H1 (cell line): ENCODE data around the gene NIPAL3. TPM values are rescaled to one million over a fixed set of nuclear protein-coding genes. Genes with fewer than 3 reads are reported as not detected.

Experiments
- CTCF ChIP-seq, 3 experiments: IDR thresholded peaks; 1 replicate in 2 of 3; 2 replicates in 1 of 3; pipeline versions ENCODE4 v1.5.1 to v1.6.1; 2011; ENCODE audit warnings: low read length in 3 of 3, mild to moderate bottlenecking in 3 of 3, inconsistent platforms in 2 of 3, low read depth in 1 of 3, moderate library complexity in 1 of 3; ENCODE audit not compliant: insufficient read depth in 1 of 3; ENCODE audit errors: control extremely low read depth in 1 of 3
- RBBP5 ChIP-seq: IDR thresholded peaks from 2 replicates; pipeline ENCODE4 v1.7.1; 2012; ENCODE audit warnings: low read depth, mild to moderate bottlenecking, inconsistent platforms, low read length, moderate library complexity, borderline replicate concordance
- polyA plus RNA-seq, 7 experiments: library from polyadenylated mRNA; depleted of rRNA in 3 of 7; stranded (reverse) in 5 of 7; unstranded in 2 of 7; fragments of >200 nt in 5 of 7; fragments of 200-250 nt in 2 of 7; gene quantifications; 1 replicate in 5 of 7; 2 replicates in 1 of 7; 4 replicates in 1 of 7; pipeline versions ENCODE4 v1.2.1 to v1.2.3, GENCODE V29; 2011 to 2013; ENCODE audit warnings: missing spikeins in 2 of 7, mixed read lengths in 2 of 7
- total RNA-seq: library from RNA; stranded (reverse); fragmentation: NEBNext Ultra II Directional; extraction: Animal tissue kit (Norgen Biotek cat#: 25700); gene quantifications from 2 replicates; pipeline ENCODE4 v1.2.1, GENCODE V29; 2021

NIPAL3 gene
- total and polyA plus RNA-seq, 2 of the 8 experiments (the other 6 are each of a cell fraction or from before 2014, with no cell fraction given) = 8.8 to 11.0 TPM

- no peak for TF ChIP-seq CTCF (IDR thresholded peaks at IDR 0.05; ENCODE audit: control extremely low read depth in 1 of 3, insufficient read depth in 1 of 3, low read depth in 1 of 3, low read length in 3 of 3)
- no peak for TF ChIP-seq RBBP5
These were observed 48.9 kb upstream of the NIPAL3 start (continued) for GRCh38 chr1:24366707-24367106.
